ENCODE data around the gene MAPK1IP1L.
"Not testable (repeated sequence)": the region's sequence is repeated elsewhere in the genome, so short reads cannot be mapped to it uniquely, and the experiment has no call there.

The MAPK1IP1L gene

DNA sequence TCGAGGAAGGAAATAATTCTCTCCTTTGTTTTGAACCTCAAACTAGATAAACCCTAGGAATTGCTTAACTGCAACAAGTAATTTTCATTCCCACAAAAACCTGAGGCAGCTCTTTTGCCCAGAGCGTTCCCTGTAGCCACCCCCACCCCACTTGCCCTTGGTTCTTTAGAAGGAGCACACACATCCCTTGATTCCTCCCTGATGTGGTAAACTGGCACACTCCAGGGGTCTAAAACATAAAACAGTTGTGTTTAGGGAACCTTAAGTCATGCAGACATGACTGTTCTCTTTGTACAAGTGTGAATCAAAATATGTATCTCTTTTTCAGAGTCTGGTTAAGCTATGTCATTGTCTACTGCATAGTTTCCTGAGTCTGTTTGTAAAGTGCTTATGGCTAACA is 14.0 kb downstream of the MAPK1IP1L start:
- H3K4me1 ChIP-seq, result no peaks in the 10 kb centered on the region; the same call in 1 of the 2 replicates
- DNase-seq (ENCODE audit: low spot score in 2 of 2), result no peak
- no peak overlapping the region for H3K4me3 ChIP-seq
- H3K27me3 ChIP-seq (ENCODE audit: low read depth), result no peaks in the 10 kb centered on the region
- no peaks in the 10 kb centered on the region for H3K9me3 ChIP-seq
- H3K36me3 ChIP-seq (replicated peaks), result peaks cover 59% of the 10 kb centered on the region
- in situ Hi-C loops (cut with MboI; ENCODE audit: low sequenced_read_pairs), result no loop called here

DNA sequence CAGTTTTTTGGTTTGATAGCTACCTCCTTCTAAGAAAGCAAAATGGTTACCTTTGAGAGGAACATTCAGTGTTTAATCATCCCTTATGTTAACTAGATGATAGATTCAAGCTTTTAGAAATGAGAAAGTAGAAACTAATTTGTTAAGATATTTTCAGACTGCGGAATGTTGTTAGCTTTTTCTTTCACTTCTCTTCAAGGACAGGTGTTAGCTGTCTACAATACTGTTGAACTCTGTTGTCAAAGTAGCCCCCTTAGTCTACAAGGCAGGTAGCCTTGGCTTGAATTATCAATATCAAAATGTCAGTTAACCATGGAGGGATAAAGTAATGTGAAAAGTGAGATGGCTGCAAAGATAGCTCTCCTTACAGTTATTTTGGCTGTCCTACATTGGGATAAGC is 14.8 kb downstream of the MAPK1IP1L start:
- Histone ChIP-seq H3K36me3 (replicated peaks) (peaks cover 51% of the 10 kb centered on the region), H3K4me1 (no peaks in the 10 kb centered on the region; the same call in 1 of the 2 replicates), H3K4me3 (no peak overlapping the region), H3K27me3 (ENCODE audit: low read depth) (no peaks in the 10 kb centered on the region), H3K9me3 (no peaks in the 10 kb centered on the region)
- in situ Hi-C loops (cut with MboI; ENCODE audit: low sequenced_read_pairs), result no loop called here
- no peak for DNase-seq (ENCODE audit: low spot score in 2 of 2)

DNA sequence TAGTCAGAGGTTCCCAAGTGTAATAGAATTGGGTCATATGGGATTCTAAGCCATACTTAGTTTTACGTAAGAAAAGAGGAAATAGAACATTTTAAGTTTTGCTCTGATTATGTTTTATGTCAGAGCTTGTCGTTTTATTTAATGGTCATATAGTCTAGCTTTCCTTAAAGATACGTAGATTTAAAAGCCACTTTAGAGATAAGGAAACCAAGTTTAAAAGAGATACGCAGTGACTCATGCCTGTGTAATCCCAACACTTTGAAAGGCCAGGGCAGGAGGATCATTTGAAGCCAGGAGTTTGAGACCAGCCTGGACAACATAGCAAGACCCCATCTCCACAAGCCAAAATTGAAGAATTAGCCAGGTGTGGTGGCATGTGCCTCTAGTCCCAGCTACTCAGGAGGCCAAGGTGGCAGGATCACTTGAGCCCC is 19.5 kb downstream of the MAPK1IP1L start:
- no peak overlapping the region for H3K4me3 ChIP-seq
- in situ Hi-C loops (cut with MboI; ENCODE audit: low sequenced_read_pairs), result no loop called here
- no peaks in the 10 kb centered on the region for H3K27me3 ChIP-seq (ENCODE audit: low read depth)
- DNase-seq (ENCODE audit: low spot score in 2 of 2), result no peak
- H3K4me1 ChIP-seq, result peaks cover 3% of the 10 kb centered on the region; the same call in 1 of the 2 replicates
- no peaks in the 10 kb centered on the region for H3K9me3 ChIP-seq
- peaks cover 10% of the 10 kb centered on the region for H3K36me3 ChIP-seq (replicated peaks)

DNA sequence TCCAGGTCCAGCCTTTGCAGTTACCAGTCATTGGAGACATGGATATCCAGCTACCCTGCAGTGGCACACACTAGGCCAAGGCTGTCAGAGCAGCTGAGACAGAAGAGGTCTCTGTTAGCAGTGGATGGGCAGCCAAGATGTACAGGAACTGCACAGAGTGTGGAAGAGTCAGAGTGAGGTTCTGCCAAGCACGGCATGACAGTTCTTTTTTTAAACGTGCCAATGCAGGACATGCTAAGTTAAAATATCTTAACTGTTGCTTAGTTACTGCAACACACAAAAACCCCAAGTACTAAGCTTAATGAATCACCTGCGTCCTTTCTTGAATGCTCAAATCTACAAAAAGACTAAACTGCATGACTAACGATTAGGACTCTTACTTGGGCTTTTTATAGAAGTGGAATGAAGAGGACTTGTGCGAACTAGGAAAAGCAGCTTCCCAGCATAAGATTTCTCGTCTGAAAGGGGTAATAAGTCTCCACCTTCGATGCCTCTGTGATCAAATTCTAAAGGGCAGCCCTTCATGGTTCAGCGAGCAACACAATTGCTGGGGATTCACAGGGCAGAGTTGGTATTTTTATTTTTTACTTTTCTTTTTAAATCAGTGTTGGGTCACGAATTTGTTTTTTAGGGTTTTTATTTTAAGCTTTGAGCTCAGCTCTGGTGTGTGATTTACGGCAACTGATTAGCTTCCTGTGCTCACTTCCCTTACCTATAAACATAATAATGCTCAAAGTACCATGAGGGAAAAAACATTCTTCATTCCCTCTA is 20.6 kb downstream of the MAPK1IP1L start:
- no peak overlapping the region for H3K4me3 ChIP-seq
- in situ Hi-C loops (cut with MboI; ENCODE audit: low sequenced_read_pairs), result no loop called here
- H3K36me3 ChIP-seq (replicated peaks), result 0 out of 2 replicates have a peak, but pooled peaks cover 4% of the 10 kb centered on the region
- DNase-seq (ENCODE audit: low spot score in 2 of 2), result no peak
- no peaks in the 10 kb centered on the region for H3K27me3 ChIP-seq (ENCODE audit: low read depth)
- H3K9me3 ChIP-seq, result no peaks in the 10 kb centered on the region
- H3K4me1 ChIP-seq, result peaks cover 3% of the 10 kb centered on the region; the same call in 1 of the 2 replicates

DNA sequence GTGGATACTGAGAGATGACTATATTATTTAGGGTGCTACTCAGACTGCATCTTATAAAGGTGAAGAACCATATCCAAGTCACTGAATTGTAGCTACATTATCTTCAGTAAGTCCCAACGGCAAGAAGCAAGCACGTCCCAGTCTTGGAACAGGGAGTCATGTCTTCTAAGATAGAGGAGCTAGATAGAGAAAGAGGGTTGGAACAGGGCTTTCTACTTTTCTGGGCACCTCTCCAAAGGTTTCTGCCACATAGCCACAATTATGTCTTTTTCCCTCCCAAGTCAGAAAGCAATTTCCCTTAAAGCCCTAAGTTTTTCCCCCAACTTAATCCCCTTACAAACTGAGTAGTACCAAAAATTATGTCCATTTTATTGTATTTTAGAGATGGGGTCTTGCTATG is 22.4 kb downstream of the MAPK1IP1L start:
- H3K9me3 ChIP-seq, result no peaks in the 10 kb centered on the region
- H3K4me1 ChIP-seq, result peaks cover 7% of the 10 kb centered on the region

DNA sequence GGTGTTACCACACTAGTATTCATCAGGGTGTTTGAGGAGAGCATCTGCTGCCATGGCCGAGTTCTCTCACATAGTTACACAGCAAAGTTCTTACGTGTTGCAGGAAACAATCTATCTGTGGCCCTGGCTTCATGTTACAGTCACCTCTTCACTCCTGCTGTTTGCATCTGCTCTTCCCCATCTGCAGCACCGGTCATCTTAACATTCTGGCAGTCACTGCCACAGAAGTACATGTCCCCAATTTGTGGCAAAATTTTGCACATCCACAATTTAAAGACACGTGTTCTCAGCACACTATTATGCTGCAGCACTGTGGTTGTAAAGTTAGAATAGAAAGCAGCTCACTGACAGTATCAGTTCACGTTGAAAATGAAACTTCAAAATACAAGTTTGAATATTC is 23.2 kb downstream of the MAPK1IP1L start:
- Histone ChIP-seq H3K36me3 (replicated peaks) (no peaks in the 10 kb centered on the region), H3K4me3 (no peak overlapping the region), H3K4me1 (peaks cover 7% of the 10 kb centered on the region), H3K9me3 (no peaks in the 10 kb centered on the region), H3K27me3 (ENCODE audit: low read depth) (no peaks in the 10 kb centered on the region)
- DNase-seq (ENCODE audit: low spot score in 2 of 2), result no peak
- in situ Hi-C loops (cut with MboI; ENCODE audit: low sequenced_read_pairs), result no loop called here

More for the DNA sequence above, 22.4 kb downstream of the MAPK1IP1L start:
- Histone ChIP-seq H3K36me3 (replicated peaks) (no peaks in the 10 kb centered on the region), H3K4me3 (no peak overlapping the region), H3K27me3 (ENCODE audit: low read depth) (no peaks in the 10 kb centered on the region)
- in situ Hi-C loops (cut with MboI; ENCODE audit: low sequenced_read_pairs), result no loop called here
- DNase-seq (ENCODE audit: low spot score in 2 of 2), result no peak

DNA sequence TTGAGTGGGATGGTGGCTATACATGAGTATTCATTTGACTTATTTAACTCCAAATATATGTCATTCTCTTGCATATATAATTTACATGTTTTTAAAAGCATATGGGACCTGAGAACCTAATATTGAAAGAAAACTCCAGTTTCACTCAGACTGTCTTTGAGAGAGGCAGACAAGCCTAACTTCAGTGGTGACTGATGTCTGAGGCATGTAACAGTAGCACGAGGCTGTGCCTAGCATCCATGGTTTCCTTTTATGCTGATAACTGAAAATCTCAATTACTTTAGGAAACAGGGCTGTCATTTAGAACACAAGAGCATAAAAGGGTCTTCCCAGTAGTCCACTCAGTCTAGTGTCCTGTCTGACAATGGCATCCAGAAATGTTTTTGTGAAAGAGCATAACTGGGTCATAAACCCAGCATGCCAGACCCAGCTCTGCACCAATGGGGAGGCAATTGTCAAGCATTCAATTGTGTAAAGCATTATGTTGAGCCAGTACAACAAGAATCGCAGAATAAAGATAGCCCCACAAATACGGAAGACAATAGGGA is 24.3 kb downstream of the MAPK1IP1L start:
- H3K36me3 ChIP-seq (replicated peaks), result no peaks in the 10 kb centered on the region
- H3K4me3 ChIP-seq, result no peak overlapping the region
- in situ Hi-C loops (cut with MboI; ENCODE audit: low sequenced_read_pairs), result no loop called here
- peaks cover 7% of the 10 kb centered on the region for H3K4me1 ChIP-seq
- H3K27me3 ChIP-seq (ENCODE audit: low read depth), result no peaks in the 10 kb centered on the region
- H3K9me3 ChIP-seq, result no peaks in the 10 kb centered on the region
- DNase-seq (ENCODE audit: low spot score in 2 of 2), result no peak

DNA sequence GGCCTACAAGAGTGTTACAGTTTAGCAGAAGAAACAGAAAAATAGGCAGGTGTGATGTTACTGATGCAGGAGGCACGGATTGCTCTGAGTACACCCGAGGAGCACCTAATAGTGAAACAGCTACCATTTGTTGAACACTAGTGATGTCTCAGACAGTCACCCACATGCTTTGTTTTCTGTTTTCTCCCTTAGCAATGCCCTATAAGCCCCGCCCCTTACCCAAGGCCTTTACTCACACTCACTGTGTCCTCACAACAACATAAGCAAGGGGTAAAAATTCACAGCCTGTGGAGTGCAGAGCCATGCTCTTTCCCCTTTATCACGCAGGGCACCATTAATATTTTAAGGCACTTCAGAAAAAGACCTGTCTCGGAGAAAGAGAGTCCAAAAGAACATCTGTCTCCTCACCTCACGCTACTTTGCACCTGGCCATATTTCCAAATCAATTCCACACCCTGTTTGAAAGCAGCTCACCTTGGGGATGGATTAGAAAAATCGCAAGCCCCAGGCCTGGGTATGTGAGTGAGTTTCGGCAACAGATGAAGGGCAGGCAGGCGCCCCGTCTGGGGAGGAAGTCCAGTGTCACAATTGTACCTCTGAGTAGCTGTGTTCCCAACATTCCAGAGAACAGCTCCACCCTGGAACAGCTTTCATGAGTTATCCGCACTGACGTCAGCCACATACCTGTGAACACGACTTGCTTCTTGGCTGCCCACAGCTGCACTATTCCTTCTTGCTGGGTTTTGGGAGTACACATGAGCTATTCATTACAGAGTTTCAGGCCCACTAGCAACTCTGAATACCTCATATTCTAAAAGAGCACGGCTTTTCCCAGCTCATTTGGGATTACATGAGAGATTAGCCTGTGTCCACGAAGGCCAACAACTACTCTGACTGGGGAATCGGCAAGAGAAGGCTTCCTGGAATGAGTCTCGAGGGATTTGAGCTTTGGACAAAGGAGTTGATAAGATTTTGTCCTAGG is 26.0 kb downstream of the MAPK1IP1L start:
- Histone ChIP-seq H3K27me3 (ENCODE audit: low read depth) (peaks cover under 1% of the 10 kb centered on the region), H3K4me3 (no peak overlapping the region), H3K36me3 (replicated peaks) (no peaks in the 10 kb centered on the region), H3K4me1 (peaks cover 5% of the 10 kb centered on the region), H3K9me3 (no peaks in the 10 kb centered on the region)
- in situ Hi-C loops (cut with MboI; ENCODE audit: low sequenced_read_pairs), result no loop called here
- no peak for DNase-seq (ENCODE audit: low spot score in 2 of 2)

DNA sequence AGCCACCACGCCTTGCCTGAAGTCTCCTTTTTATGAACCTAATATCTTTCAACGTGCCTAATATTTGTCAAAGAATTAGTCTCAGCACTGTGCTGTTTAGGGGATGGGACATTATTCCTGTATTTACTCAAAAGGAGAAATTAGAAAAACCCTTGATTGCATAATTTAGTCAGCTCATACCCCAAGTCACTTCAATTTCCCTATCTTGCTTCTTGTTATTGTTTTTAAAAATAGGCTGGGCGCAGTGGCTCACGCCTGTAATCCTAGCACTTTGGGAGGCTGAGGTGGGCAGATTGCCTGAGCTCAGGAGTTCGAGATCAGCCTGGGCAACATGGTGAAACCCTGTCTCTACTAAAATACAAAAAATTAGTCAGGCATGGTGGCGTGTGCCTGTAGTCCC is 28.5 kb downstream of the MAPK1IP1L start:
- in situ Hi-C loops (cut with MboI; ENCODE audit: low sequenced_read_pairs), result not testable (repeated sequence)

DNA sequence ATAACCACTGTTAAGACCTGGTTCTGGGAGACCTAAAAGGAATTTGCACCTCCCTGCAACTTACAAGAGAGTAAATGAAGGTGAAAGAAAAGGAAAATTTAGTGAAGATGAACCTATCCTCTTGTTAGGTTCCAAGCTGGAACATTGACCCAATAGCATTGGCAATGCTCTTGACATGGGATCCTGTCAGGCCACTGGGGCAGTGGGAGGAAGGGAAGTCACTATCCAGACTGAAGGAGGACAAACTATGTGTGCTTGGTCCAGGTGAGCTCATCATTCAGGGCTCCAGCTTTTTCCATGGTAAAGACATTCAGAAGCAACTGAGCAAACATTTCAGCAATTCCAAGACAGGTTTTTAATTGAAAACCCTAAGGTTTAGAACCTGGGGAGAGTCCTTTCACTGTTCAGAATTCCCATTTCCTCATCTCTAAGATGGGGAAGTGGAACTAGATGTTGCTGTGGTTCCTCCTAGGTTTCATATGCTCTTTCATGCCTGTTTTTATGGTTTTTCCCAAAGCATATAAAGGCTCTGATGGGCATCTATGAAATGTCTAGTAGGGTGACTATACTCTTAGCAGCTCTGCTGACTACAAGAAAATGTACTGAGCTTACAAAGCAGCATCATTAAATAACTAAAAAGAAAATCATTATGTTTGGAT is 33.1 kb downstream of the MAPK1IP1L start:
- Histone ChIP-seq H3K4me3 (no peak overlapping the region), H3K36me3 (replicated peaks) (no peaks in the 10 kb centered on the region), H3K4me1 (no peaks in the 10 kb centered on the region; the same call in 1 of the 2 replicates), H3K9me3 (no peaks in the 10 kb centered on the region), H3K27me3 (ENCODE audit: low read depth) (peaks cover 7% of the 10 kb centered on the region)
- in situ Hi-C loops (cut with MboI; ENCODE audit: low sequenced_read_pairs), result no loop called here
- DNase-seq (ENCODE audit: low spot score in 2 of 2), result no peak

More for the DNA sequence above, 28.5 kb downstream of the MAPK1IP1L start:
- H3K36me3 ChIP-seq (replicated peaks); H3K27me3 ChIP-seq (ENCODE audit: low read depth); DNase-seq (ENCODE audit: low spot score in 2 of 2); H3K9me3 ChIP-seq; H3K4me3 ChIP-seq; H3K4me1 ChIP-seq: not testable (repeated sequence)

DNA sequence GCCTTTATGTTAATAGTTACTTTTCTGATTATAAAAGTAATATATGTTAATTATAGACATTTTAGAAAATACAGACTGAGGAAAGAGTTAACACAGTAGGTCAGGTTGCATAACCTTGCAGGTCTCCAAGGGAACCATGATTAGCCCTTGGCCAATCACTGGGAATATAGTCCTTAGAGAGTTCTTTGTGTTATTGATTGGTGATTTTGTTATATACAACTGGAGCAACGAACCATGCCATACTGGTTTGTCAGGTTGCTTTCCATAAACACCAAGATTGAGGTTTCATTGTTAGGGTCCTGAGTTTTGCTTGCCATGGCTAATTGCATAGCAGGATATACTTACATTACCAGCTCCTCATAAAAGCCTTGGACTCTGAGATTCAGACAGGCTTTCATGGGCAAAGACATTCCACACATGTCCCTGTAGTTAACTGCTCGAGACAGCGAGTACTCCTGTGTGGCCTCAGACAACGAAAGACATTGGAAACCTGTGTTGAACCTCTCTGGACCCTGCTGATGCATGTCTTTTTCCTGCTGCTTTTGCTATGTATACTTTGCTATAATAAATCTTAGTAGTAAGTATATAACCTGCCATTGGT is 33.7 kb downstream of the MAPK1IP1L start:
- in situ Hi-C loops (cut with MboI; ENCODE audit: low sequenced_read_pairs), result no loop called here
- Histone ChIP-seq H3K36me3 (replicated peaks) (no peaks in the 10 kb centered on the region), H3K27me3 (ENCODE audit: low read depth) (peaks cover 7% of the 10 kb centered on the region), H3K9me3 (no peaks in the 10 kb centered on the region), H3K4me3 (no peak overlapping the region), H3K4me1 (no peaks in the 10 kb centered on the region; the same call in 1 of the 2 replicates)
- DNase-seq (ENCODE audit: low spot score in 2 of 2), result no peak

DNA sequence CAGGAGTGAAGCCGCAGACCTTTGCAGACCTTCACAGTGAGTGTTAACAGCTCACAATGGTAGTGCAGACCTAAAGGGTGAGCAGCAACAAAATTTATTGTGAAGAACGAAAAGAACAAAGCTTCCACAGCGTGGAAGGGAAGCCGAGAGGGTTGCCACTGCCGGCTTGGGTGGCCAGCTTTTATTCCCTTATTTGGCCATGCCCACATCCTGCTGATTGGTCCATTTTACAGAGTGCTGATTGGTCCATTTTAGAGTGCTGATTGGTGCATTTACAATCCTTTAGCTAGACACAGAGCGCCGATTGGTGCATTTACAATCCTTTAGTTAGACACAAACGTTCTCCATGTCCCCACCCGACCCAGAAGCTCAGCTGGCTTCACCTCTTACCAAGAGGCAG is 35.5 kb downstream of the MAPK1IP1L start:
- no peaks in the 10 kb centered on the region for H3K36me3 ChIP-seq (replicated peaks)
- peaks cover 7% of the 10 kb centered on the region for H3K27me3 ChIP-seq (ENCODE audit: low read depth)
- H3K9me3 ChIP-seq, result no peaks in the 10 kb centered on the region
- DNase-seq (ENCODE audit: low spot score in 2 of 2), result no peak
- H3K4me1 ChIP-seq, result no peaks in the 10 kb centered on the region; the same call in 1 of the 2 replicates
- in situ Hi-C loops (cut with MboI; ENCODE audit: low sequenced_read_pairs), result no loop called here
- H3K4me3 ChIP-seq, result no peak overlapping the region

DNA sequence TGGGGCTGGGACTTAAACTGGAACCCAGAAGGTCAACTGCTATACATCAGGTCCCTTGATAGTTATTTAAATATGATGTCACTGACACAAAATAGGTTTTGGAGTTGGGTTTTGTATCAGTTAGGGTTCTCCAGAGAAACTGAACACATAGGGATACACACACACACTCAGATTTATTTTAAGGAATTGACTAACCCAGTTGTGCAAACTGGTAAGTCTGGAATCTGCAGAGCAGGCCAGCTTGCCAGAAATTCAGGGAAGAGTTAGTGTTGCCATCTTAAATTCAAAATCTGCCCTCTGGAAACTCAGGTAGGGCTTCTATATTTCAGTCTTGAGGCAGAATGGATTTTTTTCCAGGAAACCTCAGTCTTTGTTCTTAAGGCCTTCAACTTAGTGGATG is 36.9 kb downstream of the MAPK1IP1L start:
- Histone ChIP-seq H3K27me3 (ENCODE audit: low read depth) (0 out of 2 replicates have a peak, but pooled peaks cover 4% of the 10 kb centered on the region), H3K4me3 (no peak overlapping the region), H3K36me3 (replicated peaks) (no peaks in the 10 kb centered on the region), H3K4me1 (no peaks in the 10 kb centered on the region; the same call in 1 of the 2 replicates), H3K9me3 (no peaks in the 10 kb centered on the region)
- no peak for DNase-seq (ENCODE audit: low spot score in 2 of 2)
- in situ Hi-C loops (cut with MboI; ENCODE audit: low sequenced_read_pairs), result no loop called here
